Measurements from ENCODE around the gene IL36B. TPM values are rescaled to one million over a fixed set of nuclear protein-coding genes. Genes with fewer than 3 reads are reported as not detected.

The IL36B gene
- polyA plus RNA-seq, 1 experiment: not detected

- peaks cover 7% of the 10 kb centered on the region; the same call in 1 of the 2 replicates for H3K27me3 ChIP-seq (ENCODE audit: control insufficient read depth, insufficient read depth, low read length)
- TF ChIP-seq, protein P1, sequence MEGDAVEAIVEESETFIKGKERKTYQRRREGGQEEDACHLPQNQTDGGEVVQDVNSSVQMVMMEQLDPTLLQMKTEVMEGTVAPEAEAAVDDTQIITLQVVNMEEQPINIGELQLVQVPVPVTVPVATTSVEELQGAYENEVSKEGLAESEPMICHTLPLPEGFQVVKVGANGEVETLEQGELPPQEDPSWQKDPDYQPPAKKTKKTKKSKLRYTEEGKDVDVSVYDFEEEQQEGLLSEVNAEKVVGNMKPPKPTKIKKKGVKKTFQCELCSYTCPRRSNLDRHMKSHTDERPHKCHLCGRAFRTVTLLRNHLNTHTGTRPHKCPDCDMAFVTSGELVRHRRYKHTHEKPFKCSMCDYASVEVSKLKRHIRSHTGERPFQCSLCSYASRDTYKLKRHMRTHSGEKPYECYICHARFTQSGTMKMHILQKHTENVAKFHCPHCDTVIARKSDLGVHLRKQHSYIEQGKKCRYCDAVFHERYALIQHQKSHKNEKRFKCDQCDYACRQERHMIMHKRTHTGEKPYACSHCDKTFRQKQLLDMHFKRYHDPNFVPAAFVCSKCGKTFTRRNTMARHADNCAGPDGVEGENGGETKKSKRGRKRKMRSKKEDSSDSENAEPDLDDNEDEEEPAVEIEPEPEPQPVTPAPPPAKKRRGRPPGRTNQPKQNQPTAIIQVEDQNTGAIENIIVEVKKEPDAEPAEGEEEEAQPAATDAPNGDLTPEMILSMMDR (IDR thresholded peaks at IDR 0.05; ENCODE audit: insufficient read depth, low read depth, low read length): no peak
- H3K4me3 ChIP-seq (ENCODE audit: low read depth, low read length): no peak overlapping the region
- ChIA-PET POLR2A (no interaction called here), CTCF (interaction anchor here (1.1 kb wide), 1 partner anchor 10 kb away, joined by 3 read pairs; no protein-coding TSS in a partner anchor)
- DNase-seq (ENCODE audit: low read depth): no peak
- H3K36me3 ChIP-seq (ENCODE audit: control insufficient read depth, insufficient read depth, low read length): no peaks in the 10 kb centered on the region
These were observed 3.9 kb upstream of the IL36B start for GRCh38 chr2:113056521-113056920.

GRCh38 chr2:113054066-113054465 lies 1.4 kb upstream of the IL36B start:
- POLR2A ChIA-PET: no interaction called here
- Histone ChIP-seq H3K4me3 (ENCODE audit: low read depth, low read length) (no peak overlapping the region), H3K27me3 (ENCODE audit: control insufficient read depth, insufficient read depth, low read length) (peaks cover 6% of the 10 kb centered on the region; the same call in 1 of the 2 replicates), H3K36me3 (ENCODE audit: control insufficient read depth, insufficient read depth, low read length) (no peaks in the 10 kb centered on the region)
- CTCF ChIA-PET: no interaction called here
- no peak for DNase-seq (ENCODE audit: low read depth)
- TF ChIP-seq, protein P1 (IDR thresholded peaks at IDR 0.05; ENCODE audit: insufficient read depth, low read depth, low read length): no peak

DNA sequence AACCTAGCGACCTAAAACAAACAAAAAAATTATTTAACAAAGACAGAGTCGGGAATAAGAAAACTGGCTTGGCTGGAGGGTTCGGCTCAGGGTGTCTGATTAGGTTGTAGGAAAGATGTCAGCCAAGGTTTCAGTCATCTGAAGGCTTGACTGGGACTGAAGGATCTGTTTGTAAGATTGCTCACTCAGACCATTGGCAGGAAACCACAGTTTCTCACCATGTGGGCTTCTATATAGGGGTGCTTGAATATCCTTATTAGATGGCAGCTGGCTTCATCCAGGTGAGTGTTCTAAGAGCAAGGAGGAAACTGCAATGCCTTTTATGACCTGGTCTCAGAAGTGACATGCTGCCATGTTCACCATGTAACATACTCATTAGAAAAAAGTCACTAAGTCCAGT lies 999 bp upstream of the IL36B start:
- peaks cover 5% of the 10 kb centered on the region; the same call in 1 of the 2 replicates for H3K27me3 ChIP-seq (ENCODE audit: control insufficient read depth, insufficient read depth, low read length)
- no peak for DNase-seq (ENCODE audit: low read depth)
- CTCF ChIA-PET: no interaction called here
- no peaks in the 10 kb centered on the region for H3K36me3 ChIP-seq (ENCODE audit: control insufficient read depth, insufficient read depth, low read length)
- POLR2A ChIA-PET: no interaction called here
- TF ChIP-seq, protein P1 (IDR thresholded peaks at IDR 0.05; ENCODE audit: insufficient read depth, low read depth, low read length): no peak
- no peak overlapping the region for H3K4me3 ChIP-seq (ENCODE audit: low read depth, low read length)

DNA sequence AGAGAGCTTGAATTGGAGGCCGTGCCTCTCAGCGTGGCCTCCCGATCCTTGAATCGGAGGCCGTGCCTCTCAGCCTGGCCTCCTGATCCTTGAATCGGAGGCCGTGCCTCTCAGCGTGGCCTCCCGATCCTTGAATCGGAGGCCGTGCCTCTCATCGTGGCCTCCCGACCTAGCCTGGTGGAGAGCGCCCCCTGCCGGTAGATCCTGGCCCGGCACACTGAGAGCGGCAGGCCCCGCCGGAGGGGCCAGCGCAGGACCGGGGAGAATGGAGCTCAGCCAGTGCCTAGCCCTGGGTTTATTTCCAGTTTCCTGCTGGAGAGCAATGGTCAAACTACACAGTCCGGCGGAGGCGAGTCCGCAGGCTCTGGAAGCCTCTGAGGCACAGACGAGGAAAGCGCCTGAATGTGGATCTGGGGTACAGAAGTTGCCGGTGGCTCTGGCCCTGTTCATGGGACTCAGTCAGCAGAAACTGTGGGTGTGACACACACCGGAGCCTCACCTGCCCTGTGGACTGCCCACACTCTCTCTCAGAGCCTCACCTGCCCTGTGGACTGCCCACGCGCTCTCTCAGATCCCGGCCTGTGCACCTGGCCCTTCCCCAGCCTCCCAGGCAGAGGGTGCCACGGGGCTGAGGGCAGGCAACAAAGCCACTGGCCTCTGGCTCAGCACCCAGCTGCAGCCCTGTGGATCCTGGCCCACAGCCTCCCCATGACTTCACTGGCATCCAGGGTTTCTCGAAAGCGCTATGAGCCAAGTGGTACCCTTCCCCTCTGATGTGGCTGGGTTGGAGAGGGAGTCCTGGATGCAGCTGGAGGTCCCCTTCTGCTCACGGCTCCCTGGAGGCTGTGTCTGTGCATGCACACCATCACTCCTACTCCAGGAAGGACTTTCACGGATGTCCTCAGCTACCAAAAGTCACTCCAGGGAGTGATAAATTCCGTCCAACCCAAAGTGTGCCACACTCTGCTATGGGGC lies 1.5 kb downstream of the IL36B start:
- H3K4me3 ChIP-seq (ENCODE audit: low read depth, low read length): no peak overlapping the region
- CTCF ChIA-PET: no interaction called here
- peaks cover 5% of the 10 kb centered on the region; the same call in 1 of the 2 replicates for H3K27me3 ChIP-seq (ENCODE audit: control insufficient read depth, insufficient read depth, low read length)
- no peaks in the 10 kb centered on the region for H3K36me3 ChIP-seq (ENCODE audit: control insufficient read depth, insufficient read depth, low read length)
- POLR2A ChIA-PET: no interaction called here
- no peak for DNase-seq (ENCODE audit: low read depth)
- TF ChIP-seq, protein P1 (IDR thresholded peaks at IDR 0.05; ENCODE audit: insufficient read depth, low read depth, low read length): no peak

GRCh38 chr2:113046465-113046864 lies 6.2 kb downstream of the IL36B start:
- H3K36me3 ChIP-seq (ENCODE audit: control insufficient read depth, insufficient read depth, low read length): no peaks in the 10 kb centered on the region
- ChIA-PET POLR2A (no interaction called here), CTCF (interaction anchor here (0.7 kb wide), 1 partner anchor 10 kb away, joined by 3 read pairs; no protein-coding TSS in a partner anchor)
- TF ChIP-seq, protein P1 (IDR thresholded peaks at IDR 0.05; ENCODE audit: insufficient read depth, low read depth, low read length): no peak
- H3K27me3 ChIP-seq (ENCODE audit: control insufficient read depth, insufficient read depth, low read length): peaks cover 1% of the 10 kb centered on the region
- H3K4me3 ChIP-seq (ENCODE audit: low read depth, low read length): no peak overlapping the region
- DNase-seq (ENCODE audit: low read depth): no peak
